Left lobe of liver (tissue), 2 donors: ENCODE measurements around the gene FTSJ1. TPM values are rescaled to one million over a fixed set of nuclear protein-coding genes. Genes with fewer than 3 reads are reported as not detected.
A peak's percentile ranks its signal among the peaks of the same experiment; 100 is the strongest.

ENCODE experiments used
- ATAC-seq: fragments of 200-7000 bp; cut with Tn5 transposase; one replicate; pipeline ENCODE4 v1.9.1; 2020; ENCODE audit warnings: mild to moderate bottlenecking, moderate library complexity
- DNase-seq: peaks from one replicate; pipeline ENCODE4 v3.0.0-alpha.2; 2020; ENCODE audit warnings: low spot score
- total RNA-seq: library from RNA; stranded (reverse); gene quantifications from one replicate; pipeline ENCODE4 v1.2.1, GENCODE V29; 2021
- donor health status: DM: no; HTN: no; CAD: no; lungs with moderate emphysema.
- donor health status: DM: no; HTN: yes; CAD: no.

FTSJ1 gene
- total RNA-seq, 1 donor from 2014 or later, result 15.6 TPM

GRCh38 chrX:48470110-48470832 is 5.7 kb upstream of the FTSJ1 start, which contains the start of gene SLC38A5:
Gene SLC38A5, minus strand, starts transcription at chrX:48470260. Its CDS starts 2,336 bp downstream, at chrX:48467924.
- ATAC-seq, result no peak
- no peak for DNase-seq

- ATAC-seq (no peak), DNase-seq (no peak)
Observed at GRCh38 chrX:48470833-48471118, 5.2 kb upstream of the FTSJ1 start.

GRCh38 chrX:48471504-48471903 is 4.5 kb upstream of the FTSJ1 start:
- DNase-seq (no peak), ATAC-seq (no peak)

- no peak for ATAC-seq
- DNase-seq, result no peak
Observed at GRCh38 chrX:48472225-48472624, 3.8 kb upstream of the FTSJ1 start.

GRCh38 chrX:48472851-48473703 is 2.9 kb upstream of the FTSJ1 start:
- ATAC-seq (no peak), DNase-seq (no peak)

GRCh38 chrX:48473704-48473990 is 2.4 kb upstream of the FTSJ1 start:
- DNase-seq, result no peak

GRCh38 chrX:48474127-48474526 is 1.9 kb upstream of the FTSJ1 start:
- no peak for DNase-seq
- no peak for ATAC-seq

More at GRCh38 chrX:48473704-48473990, 2.4 kb upstream of the FTSJ1 start:
- no peak for ATAC-seq

- no peak for ATAC-seq
Observed at GRCh38 chrX:48474581-48474980, 1.4 kb upstream of the FTSJ1 start.

GRCh38 chrX:48475296-48475695 is 703 bp upstream of the FTSJ1 start:
- DNase-seq, result no peak

More at GRCh38 chrX:48474581-48474980, 1.4 kb upstream of the FTSJ1 start:
- DNase-seq, result no peak

GRCh38 chrX:48476919-48477318 is 920 bp downstream of the FTSJ1 start:
- ATAC-seq (no peak), DNase-seq (no peak)

More at GRCh38 chrX:48475296-48475695, 703 bp upstream of the FTSJ1 start:
- ATAC-seq, result peak; percentile 63

GRCh38 chrX:48477960-48478755 is 2.2 kb downstream of the FTSJ1 start:
- ATAC-seq, result no peak

GRCh38 chrX:48478806-48479205 is 2.8 kb downstream of the FTSJ1 start:
- ATAC-seq (no peak), DNase-seq (no peak)

More at GRCh38 chrX:48477960-48478755, 2.2 kb downstream of the FTSJ1 start:
- no peak for DNase-seq

GRCh38 chrX:48480142-48480541 is 4.1 kb downstream of the FTSJ1 start:
- no peak for ATAC-seq

GRCh38 chrX:48480583-48480982 is 4.6 kb downstream of the FTSJ1 start:
- no peak for DNase-seq
- ATAC-seq, result no peak

More at GRCh38 chrX:48480142-48480541, 4.1 kb downstream of the FTSJ1 start:
- no peak for DNase-seq

- DNase-seq (no peak), ATAC-seq (no peak)
Observed at GRCh38 chrX:48482526-48482925, 6.5 kb downstream of the FTSJ1 start.

- DNase-seq, result no peak
Observed at GRCh38 chrX:48487362-48487798, 11.4 kb downstream of the FTSJ1 start.

GRCh38 chrX:48488034-48488433 is 12.0 kb downstream of the FTSJ1 start:
- DNase-seq, result no peak
- no peak for ATAC-seq

More at GRCh38 chrX:48487362-48487798, 11.4 kb downstream of the FTSJ1 start:
- ATAC-seq, result no peak

- DNase-seq, result no peak
- no peak for ATAC-seq
Observed at GRCh38 chrX:48489296-48489695, 13.3 kb downstream of the FTSJ1 start.

- ATAC-seq, result no peak
- DNase-seq, result no peak
Observed at GRCh38 chrX:48489892-48490291, 13.9 kb downstream of the FTSJ1 start.

GRCh38 chrX:48490661-48491060 is 14.7 kb downstream of the FTSJ1 start:
- no peak for DNase-seq
- no peak for ATAC-seq

GRCh38 chrX:48491809-48492208 is 15.8 kb downstream of the FTSJ1 start:
- ATAC-seq, result no peak
- no peak for DNase-seq
